Measurements from ENCODE around the gene MAEA. TPM values are rescaled to one million over a fixed set of nuclear protein-coding genes. Genes with fewer than 3 reads are reported as not detected.

MAEA gene
- total RNA-seq (2022; extraction: Qiagen RNA extraction; ENCODE audit: low read depth): 55.0 to 71.0 TPM (median 67.3 TPM) in 5 replicates

GRCh38 chr4:1289207-1290164, at the start of gene MAEA:
MAEA (plus strand) TSS chr4:1289891; CDS start chr4:1289914, 23 bp downstream.

DNA sequence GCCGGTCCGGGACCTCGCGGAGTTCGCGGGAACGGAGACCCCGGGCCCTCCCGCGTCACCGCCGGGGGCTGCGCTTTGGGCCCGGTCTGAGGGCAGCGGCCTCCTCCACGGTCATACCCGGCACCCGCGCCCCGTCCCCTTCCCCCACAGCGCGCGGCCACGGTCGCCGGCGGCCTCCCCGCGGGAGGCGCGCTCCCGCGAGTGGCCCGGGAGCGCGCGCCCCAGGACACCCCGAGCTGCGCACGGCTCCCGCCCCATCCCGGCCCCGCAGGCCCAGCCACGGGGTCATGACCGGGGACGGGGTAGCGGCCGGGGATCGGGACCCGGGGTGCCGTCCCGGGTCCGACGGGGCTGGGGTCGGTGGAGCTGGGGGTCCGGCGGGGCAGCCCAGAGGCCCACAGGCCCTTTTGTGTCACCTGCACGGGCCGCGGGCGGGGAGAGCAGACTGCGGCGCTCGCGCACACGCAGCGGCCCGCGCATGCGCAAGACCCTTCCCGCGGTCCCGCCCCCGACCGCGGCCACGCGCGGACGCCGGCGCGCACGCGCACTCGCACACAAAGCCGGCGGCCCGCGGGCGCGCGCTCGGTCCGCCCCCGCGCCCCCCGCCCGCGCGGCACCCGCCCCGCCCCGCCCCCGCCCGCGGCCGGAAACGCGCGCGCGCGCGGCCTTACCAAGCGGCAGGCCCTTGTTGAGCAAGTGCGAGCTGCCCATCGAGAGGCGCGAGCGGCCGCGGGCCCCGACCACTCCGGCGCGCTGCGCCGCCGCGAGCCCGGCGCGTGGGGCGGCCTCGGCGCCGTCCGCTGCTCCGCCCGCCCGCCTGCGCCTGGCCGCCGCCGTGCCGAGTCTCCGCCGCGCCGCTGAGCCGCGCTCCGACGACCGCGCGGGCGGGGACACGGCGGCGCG, 41.2 kb upstream of the MAEA start, which contains the start of gene CTBP1:
Gene CTBP1, minus strand, starts transcription at position 886 of the 903 bp plus-strand sequence. CDS start 7,799 bp downstream, outside the sequence.

DNA sequence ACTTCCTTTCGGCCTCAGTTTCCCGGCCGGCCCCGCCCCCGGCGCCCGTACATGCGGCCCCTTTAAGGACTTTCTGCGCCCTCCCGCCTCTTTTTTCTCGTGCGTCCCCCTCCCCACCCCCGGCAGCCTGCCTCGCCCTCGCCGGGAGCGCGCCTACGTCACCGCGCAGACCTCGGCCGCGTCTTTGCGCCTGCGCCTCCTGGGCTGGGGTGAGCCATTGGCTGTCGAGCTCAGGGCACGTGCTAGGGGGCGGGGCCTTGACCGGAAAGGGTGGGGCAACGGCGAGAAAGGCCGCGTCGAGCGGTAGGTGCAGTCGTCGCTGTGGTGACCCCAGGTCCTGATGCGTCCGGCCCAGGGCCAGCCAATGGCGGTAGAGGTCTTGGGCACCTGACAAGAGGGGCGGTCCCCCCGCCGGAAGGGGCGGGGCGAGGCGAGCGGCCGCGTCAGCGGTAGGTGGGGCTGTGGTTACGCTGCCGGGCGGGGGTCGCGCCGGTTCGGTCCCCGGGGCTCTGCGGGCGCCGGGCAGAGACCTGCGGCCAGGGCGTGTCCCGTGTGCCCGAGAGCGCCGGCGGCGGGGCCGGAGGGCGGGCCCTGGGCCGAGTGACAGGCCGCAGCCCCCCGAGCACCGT, 57.2 kb downstream of the MAEA start, which contains the start of gene UVSSA:
Gene UVSSA, plus strand, starts transcription at position 428 of the 629 bp plus-strand sequence. CDS start 884 bp downstream, outside the sequence.

Other genes starting within 250 kb of the MAEA start
- gene RNF212, start 176.3 kb upstream of the MAEA start, total RNA-seq (2022; extraction: Qiagen RNA extraction; ENCODE audit: low read depth): 1.9 to 2.8 TPM (median 2.7 TPM) in 5 replicates
- gene SPON2, start 117.3 kb upstream of the MAEA start, total RNA-seq (2022; extraction: Qiagen RNA extraction; ENCODE audit: low read depth): 0.12 to 0.54 TPM (median 0.33 TPM) in 4 of 5 replicates, not detected in the other
- gene CTBP1, start 40.8 kb upstream of the MAEA start, total RNA-seq (2022; extraction: Qiagen RNA extraction; ENCODE audit: low read depth): 81.3 to 96.3 TPM (median 90.5 TPM) in 5 replicates
- gene UVSSA, start 57.3 kb downstream of the MAEA start, total RNA-seq (2022; extraction: Qiagen RNA extraction; ENCODE audit: low read depth): 4.8 to 6.3 TPM (median 5.6 TPM) in 5 replicates
- gene NKX1-1, start 116.6 kb downstream of the MAEA start, total RNA-seq (2022; extraction: Qiagen RNA extraction; ENCODE audit: low read depth): not detected in 5 replicates

Data from A549 treated with DMSO at 1 μM for 4 hours (cell line).